ENCODE results near the gene SET.

DNA sequence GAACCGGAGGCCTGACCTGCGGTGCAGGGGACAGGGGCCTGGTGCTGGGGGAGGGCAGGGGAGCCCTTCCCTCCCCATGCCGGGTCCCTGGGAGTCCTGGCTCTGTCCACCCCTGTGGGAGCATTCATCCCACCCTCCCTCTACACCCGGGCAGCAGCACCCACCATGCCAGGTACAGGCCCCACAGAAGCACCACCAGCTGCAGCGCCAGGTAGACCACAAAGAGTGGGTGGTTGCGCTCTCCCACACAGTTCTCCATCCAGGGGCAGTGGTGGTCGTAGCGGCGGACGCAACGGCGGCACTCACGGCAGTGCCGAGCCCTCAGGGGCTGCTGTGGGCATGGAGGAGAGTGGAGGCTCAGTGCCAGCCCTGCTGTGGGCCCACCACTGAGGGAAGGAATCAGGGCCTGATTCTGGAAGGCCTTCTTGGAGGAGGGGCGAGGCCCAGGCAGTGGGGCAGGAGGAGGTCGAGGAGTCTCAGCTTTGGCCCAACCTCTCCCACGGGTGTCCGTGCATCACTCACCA is 32.5 kb downstream of the SET start:
- TF ChIP-seq EZH2 (IDR thresholded peaks at IDR 0.05; ENCODE audit: borderline replicate concordance, low read depth, low read length, poor library complexity, severe bottlenecking), result no peak
- TF ChIP-seq, protein P1, sequence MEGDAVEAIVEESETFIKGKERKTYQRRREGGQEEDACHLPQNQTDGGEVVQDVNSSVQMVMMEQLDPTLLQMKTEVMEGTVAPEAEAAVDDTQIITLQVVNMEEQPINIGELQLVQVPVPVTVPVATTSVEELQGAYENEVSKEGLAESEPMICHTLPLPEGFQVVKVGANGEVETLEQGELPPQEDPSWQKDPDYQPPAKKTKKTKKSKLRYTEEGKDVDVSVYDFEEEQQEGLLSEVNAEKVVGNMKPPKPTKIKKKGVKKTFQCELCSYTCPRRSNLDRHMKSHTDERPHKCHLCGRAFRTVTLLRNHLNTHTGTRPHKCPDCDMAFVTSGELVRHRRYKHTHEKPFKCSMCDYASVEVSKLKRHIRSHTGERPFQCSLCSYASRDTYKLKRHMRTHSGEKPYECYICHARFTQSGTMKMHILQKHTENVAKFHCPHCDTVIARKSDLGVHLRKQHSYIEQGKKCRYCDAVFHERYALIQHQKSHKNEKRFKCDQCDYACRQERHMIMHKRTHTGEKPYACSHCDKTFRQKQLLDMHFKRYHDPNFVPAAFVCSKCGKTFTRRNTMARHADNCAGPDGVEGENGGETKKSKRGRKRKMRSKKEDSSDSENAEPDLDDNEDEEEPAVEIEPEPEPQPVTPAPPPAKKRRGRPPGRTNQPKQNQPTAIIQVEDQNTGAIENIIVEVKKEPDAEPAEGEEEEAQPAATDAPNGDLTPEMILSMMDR (conservative IDR thresholded peaks at IDR 0.05; ENCODE audit: low read depth, low read length), result no peak

Data from A673 (cell line).